Measurements from ENCODE around the gene CPSF4L. TPM values are rescaled to one million over a fixed set of nuclear protein-coding genes. Genes with fewer than 3 reads are reported as not detected.

CPSF4L gene
- total RNA-seq, 4 donors from 2014 or later: not detected

- no peak for TF ChIP-seq CTCF (IDR thresholded peaks at IDR 0.05)
- no peak for TF ChIP-seq POLR2A (IDR thresholded peaks at IDR 0.05)
- TF ChIP-seq EP300 (IDR thresholded peaks at IDR 0.05): no peak
- DNase-seq (ENCODE audit: low spot score in 2 of 2): no peak
- Histone ChIP-seq H3K4me1 (peaks cover 0 to 7% (median 0%) of the 10 kb centered on the region in 4 donors), H3K4me3 (no peak overlapping the region), H3K36me3 (peaks cover 0 to 96% (median 22%) of the 10 kb centered on the region in 3 donors), H3K9me3 (no peaks in the 10 kb centered on the region), H3K27ac (no peak overlapping the region), H3K27me3 (no peaks in the 10 kb centered on the region)
- WGBS, 2 donors: 77 to 78% methylated on average over 10 of the region's 10 CpGs
Observed at GRCh38 chr17:73205459-73205961, 56.2 kb downstream of the CPSF4L start.

GRCh38 chr17:73203788-73204479, 57.7 kb downstream of the CPSF4L start:
- Histone ChIP-seq H3K4me3 (no peak overlapping the region), H3K36me3 (peaks cover 0 to 100% (median 34%) of the 10 kb centered on the region in 3 donors), H3K27ac (peak overlapping the region in 1 of 4 donors; percentile 47), H3K9me3 (no peaks in the 10 kb centered on the region), H3K4me1 (peaks cover 0 to 7% (median 0%) of the 10 kb centered on the region in 4 donors), H3K27me3 (no peaks in the 10 kb centered on the region)
- TF ChIP-seq EP300 (IDR thresholded peaks at IDR 0.05) (no peak), POLR2A (IDR thresholded peaks at IDR 0.05) (no peak), CTCF (IDR thresholded peaks at IDR 0.05) (no peak)
- DNase-seq (ENCODE audit: low spot score in 2 of 2): no peak
- 69 to 71% methylated on average over 10 of the region's 10 CpGs for WGBS, 2 donors

DNA sequence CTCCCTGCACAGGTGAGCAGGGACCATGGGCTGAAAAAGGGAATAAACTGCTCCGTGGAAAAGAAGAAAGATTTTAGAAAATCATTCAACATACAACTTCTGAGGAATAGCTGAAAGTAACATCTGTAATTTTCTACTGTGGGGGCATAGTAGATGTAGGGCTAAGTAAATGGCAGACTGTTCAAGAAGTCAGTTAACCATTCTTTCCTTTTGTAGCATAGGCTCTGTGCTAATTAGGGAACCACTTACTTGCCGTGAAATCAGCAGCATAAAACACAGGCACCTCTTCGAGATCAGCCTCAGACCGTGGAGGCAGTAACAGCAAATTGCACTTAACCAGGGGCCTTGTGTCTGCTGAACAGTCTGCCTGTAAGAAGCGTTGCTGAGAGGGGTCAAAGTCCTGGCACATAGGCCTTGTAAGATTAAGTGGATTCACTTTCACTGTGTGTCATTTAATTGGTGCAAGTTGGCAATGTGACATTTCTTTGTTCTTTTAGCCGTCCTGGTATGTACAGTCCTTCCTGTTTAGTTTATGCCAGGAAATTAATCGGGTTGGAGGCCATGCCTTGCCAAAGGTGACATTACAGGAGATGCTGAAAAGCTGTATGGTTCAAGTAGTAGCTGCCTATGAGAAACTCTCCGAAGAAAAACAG, 58.4 kb downstream of the CPSF4L start:
- WGBS, 2 donors: 33 to 39% methylated on average over 8 of the region's 8 CpGs
- H3K27me3 ChIP-seq: no peaks in the 10 kb centered on the region
- no peak for DNase-seq (ENCODE audit: low spot score in 2 of 2)
- TF ChIP-seq EP300 (IDR thresholded peaks at IDR 0.05) (peak in 1 of 2 donors; percentile 33), POLR2A (IDR thresholded peaks at IDR 0.05) (no peak)
- peaks cover 0 to 7% (median 0%) of the 10 kb centered on the region in 4 donors for H3K4me1 ChIP-seq
- H3K9me3 ChIP-seq: no peaks in the 10 kb centered on the region
- H3K36me3 ChIP-seq: peaks cover 0 to 100% (median 41%) of the 10 kb centered on the region in 3 donors
- no peak overlapping the region for H3K4me3 ChIP-seq
- H3K27ac ChIP-seq: peak overlapping the region in 1 of 4 donors; percentile 47

GRCh38 chr17:73201215-73202069, 60.2 kb downstream of the CPSF4L start:
- TF ChIP-seq POLR2A (IDR thresholded peaks at IDR 0.05) (no peak), CTCF (IDR thresholded peaks at IDR 0.05) (no peak)
- peaks cover 0 to 100% (median 51%) of the 10 kb centered on the region in 3 donors for H3K36me3 ChIP-seq
- no peak for DNase-seq (ENCODE audit: low spot score in 2 of 2)
- H3K27ac ChIP-seq: no peak overlapping the region
- 76 to 81% methylated on average over 19 of the region's 19 CpGs for WGBS, 2 donors
- H3K27me3 ChIP-seq: no peaks in the 10 kb centered on the region
- no peak overlapping the region for H3K4me3 ChIP-seq
- H3K9me3 ChIP-seq: no peaks in the 10 kb centered on the region
- H3K4me1 ChIP-seq: peaks cover 0 to 12% (median 0%) of the 10 kb centered on the region in 4 donors

DNA sequence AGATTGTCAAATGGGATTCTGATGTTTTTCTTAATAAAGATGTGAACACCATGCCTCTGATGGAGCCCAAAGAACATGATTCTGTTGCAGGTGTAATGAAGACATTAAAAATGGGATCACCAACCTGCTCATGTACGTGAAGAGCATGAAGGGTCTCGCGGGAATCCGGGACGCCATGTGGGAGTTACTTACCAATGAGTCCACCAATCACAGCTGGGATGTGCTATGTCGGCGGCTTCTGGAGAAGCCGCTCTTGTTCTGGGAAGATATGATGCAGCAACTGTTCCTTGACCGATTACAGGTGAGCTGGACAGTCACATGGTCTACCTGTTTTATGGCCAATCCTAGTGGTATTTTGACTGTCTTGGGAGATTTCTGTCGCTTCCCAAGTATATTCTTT, 61.2 kb downstream of the CPSF4L start:
- H3K27ac ChIP-seq: no peak overlapping the region
- TF ChIP-seq EP300 (IDR thresholded peaks at IDR 0.05) (no peak), CTCF (IDR thresholded peaks at IDR 0.05) (no peak), POLR2A (IDR thresholded peaks at IDR 0.05) (no peak)
- H3K9me3 ChIP-seq: no peaks in the 10 kb centered on the region
- 85 to 88% methylated on average over 10 of the region's 10 CpGs for WGBS, 2 donors
- no peaks in the 10 kb centered on the region for H3K27me3 ChIP-seq
- peaks cover 0 to 21% (median 0%) of the 10 kb centered on the region in 4 donors for H3K4me1 ChIP-seq
- no peak for DNase-seq (ENCODE audit: low spot score in 2 of 2)
- no peak overlapping the region for H3K4me3 ChIP-seq
- H3K36me3 ChIP-seq: peaks cover 0 to 96% (median 49%) of the 10 kb centered on the region in 3 donors

Measured in tibial nerve (tissue), 4 donors.